Kidney (tissue), 14 donors: ENCODE results near the gene CEP97. TPM values are rescaled to one million over a fixed set of nuclear protein-coding genes. Genes with fewer than 3 reads are reported as not detected.
"Not testable (repeated sequence)": the region's sequence is repeated elsewhere in the genome, so short reads cannot be mapped to it uniquely, and the experiment has no call there.

Source experiments
- DNase-seq, 5 donors: peaks; one replicate each; pipeline ENCODE4 v3.0.0-alpha.2; 2013 to 2020
- FAIRE-seq: peaks from 2 replicates; lab custom pipeline; 2012; peaks lifted over from hg19 to GRCh38; lab: Jason Lieb, UNC
- H3K27ac ChIP-seq, 2 donors: one replicate each; pipeline ENCODE4 v1.7.0; 2013; ENCODE audit warnings: low read depth in 2 of 2, low read length in 2 of 2, inconsistent platforms in 1 of 2
- H3K27me3 ChIP-seq: one replicate; pipeline ENCODE4 v1.7.1; 2013; ENCODE audit warnings: low read length, inconsistent platforms; ENCODE audit not compliant: control insufficient read depth, insufficient read depth
- H3K36me3 ChIP-seq, 3 donors: one replicate each; pipeline versions ENCODE4 v1.7.0 to v1.7.1; 2013; ENCODE audit warnings: low read length in 3 of 3, control low read depth in 1 of 3, inconsistent platforms in 1 of 3; ENCODE audit not compliant: insufficient read depth in 3 of 3, control insufficient read depth in 2 of 3
- H3K4me1 ChIP-seq, 3 donors: one replicate each; pipeline versions ENCODE4 v1.7.0 to v1.7.1; 2013; ENCODE audit warnings: low read length in 3 of 3, inconsistent platforms in 1 of 3, low read depth in 1 of 3; ENCODE audit not compliant: control insufficient read depth in 2 of 3, insufficient read depth in 2 of 3
- H3K4me3 ChIP-seq, 3 donors: one replicate each; pipeline versions ENCODE4 v1.7.0 to v1.8.1; 2013; ENCODE audit warnings: low read length in 3 of 3, control low read depth in 1 of 3, inconsistent platforms in 1 of 3
- H3K9ac ChIP-seq, 3 donors: one replicate each; pipeline versions ENCODE4 v1.7.0 to v1.7.1; 2013; ENCODE audit warnings: low read length in 3 of 3, control low read depth in 1 of 3, inconsistent platforms in 1 of 3
- H3K9me3 ChIP-seq, 3 donors: one replicate each; pipeline versions ENCODE4 v1.7.0 to v1.7.1; 2013; ENCODE audit warnings: low read length in 3 of 3, control low read depth in 1 of 3, inconsistent platforms in 1 of 3; ENCODE audit not compliant: control insufficient read depth in 2 of 3, insufficient read depth in 1 of 3
- CTCF ChIP-seq: IDR thresholded peaks from 3 replicates; pipeline ENCODE4 v1.5.1; 2012; ENCODE audit warnings: mild to moderate bottlenecking, moderate library complexity, borderline replicate concordance; ENCODE audit not compliant: insufficient read depth; ENCODE audit errors: extremely low read depth
- intact Hi-C: fragments of 100-400 bp; cut with DNase I; formaldehyde crosslinking; loops from one replicate; pipeline ENCODE4 v1.11.1; 2022
- polyA plus RNA-seq: library from polyadenylated mRNA; stranded (reverse); fragments of 350-450 nt; fragmentation: Illumina TruSeq; extraction: RNeasy Lipid Tissue Mini Kit (QIAGEN cat#74804); gene quantifications from one replicate; pipeline ENCODE4 v1.2.3, GENCODE V29; 2014; ENCODE audit warnings: low read depth, low replicate concordance; ENCODE audit not compliant: insufficient read depth
- total RNA-seq: library from RNA; stranded (reverse); fragmentation: NEBNext Ultra II Directional; extraction: Animal tissue kit (Norgen Biotek cat#: 25700); gene quantifications from one replicate; pipeline ENCODE4 v1.2.1, GENCODE V29; 2021
- donor health status: control.
- donor health status: control.
- donor health status: control.
- donor health status: control.
- donor health status: control.
- donor health status: DM: yes; HTN: yes; CAD: no.
- donor health status: Normal renal cell carcinoma (clear cell type).

Gene CEP97
- total and polyA plus RNA-seq, 2 donors from 2014 or later = 1.7 to 7.5 TPM

GRCh38 chr3:101729586-101729985 lies 5.2 kb downstream of the CEP97 start:
- peaks cover 6 to 16% (median 11%) of the 10 kb centered on the region in 3 donors for H3K36me3 ChIP-seq
- intact Hi-C loops = no loop called here
- H3K4me1 ChIP-seq = peaks cover 0 to 3% (median 0%) of the 10 kb centered on the region in 3 donors
- TF ChIP-seq CTCF = no peak
- FAIRE-seq (no peak), DNase-seq (no peak)
- H3K27ac ChIP-seq = no peak overlapping the region
- no peaks in the 10 kb centered on the region for H3K27me3 ChIP-seq
- H3K9ac ChIP-seq = no peak overlapping the region
- H3K4me3 ChIP-seq = no peak overlapping the region
- H3K9me3 ChIP-seq = no peaks in the 10 kb centered on the region

GRCh38 chr3:101730839-101731238 lies 6.4 kb downstream of the CEP97 start:
- H3K9me3 ChIP-seq = no peaks in the 10 kb centered on the region
- no peaks in the 10 kb centered on the region for H3K27me3 ChIP-seq
- no peak overlapping the region for H3K27ac ChIP-seq
- no peak overlapping the region for H3K4me3 ChIP-seq
- no peaks in the 10 kb centered on the region for H3K4me1 ChIP-seq
- H3K36me3 ChIP-seq = peaks cover 10 to 19% (median 11%) of the 10 kb centered on the region in 3 donors
- no peak for FAIRE-seq
- H3K9ac ChIP-seq = no peak overlapping the region
- intact Hi-C loops = no loop called here
- TF ChIP-seq CTCF = no peak
- DNase-seq = no peak

- intact Hi-C loops = no loop called here
- DNase-seq (no peak), FAIRE-seq (no peak)
- TF ChIP-seq CTCF = no peak
- Histone ChIP-seq H3K27me3 (no peaks in the 10 kb centered on the region), H3K4me3 (no peak overlapping the region), H3K9ac (no peak overlapping the region), H3K4me1 (no peaks in the 10 kb centered on the region), H3K36me3 (peaks cover 11 to 23% (median 12%) of the 10 kb centered on the region in 3 donors), H3K9me3 (no peaks in the 10 kb centered on the region), H3K27ac (no peak overlapping the region)
Measured at GRCh38 chr3:101732240-101732641, 7.8 kb downstream of the CEP97 start.

- intact Hi-C loops = no loop called here
- no peak overlapping the region for H3K9ac ChIP-seq
- H3K36me3 ChIP-seq = peaks cover 11 to 23% (median 12%) of the 10 kb centered on the region in 3 donors
- no peak overlapping the region for H3K27ac ChIP-seq
- no peak for DNase-seq
- no peaks in the 10 kb centered on the region for H3K4me1 ChIP-seq
- no peak overlapping the region for H3K4me3 ChIP-seq
- no peak for FAIRE-seq
- no peak for TF ChIP-seq CTCF
- no peaks in the 10 kb centered on the region for H3K9me3 ChIP-seq
- H3K27me3 ChIP-seq = no peaks in the 10 kb centered on the region
Measured at GRCh38 chr3:101735833-101736232, 11.4 kb downstream of the CEP97 start.

GRCh38 chr3:101741914-101742313 lies 17.5 kb downstream of the CEP97 start:
- H3K27me3 ChIP-seq, H3K27ac ChIP-seq, H3K36me3 ChIP-seq, DNase-seq, H3K9me3 ChIP-seq, H3K4me1 ChIP-seq, FAIRE-seq, H3K4me3 ChIP-seq, intact Hi-C loops, H3K9ac ChIP-seq: not testable (repeated sequence)
